Hepatocyte (in vitro differentiated cells): ENCODE data around the gene LDLRAD4.

Experiments used
- EZH2 ChIP-seq: fragments of 200-600 bp; sonication (generic); IDR thresholded peaks from 2 replicates; pipeline ENCODE4 v1.6.1; 2016; ENCODE audit warnings: antibody characterized with exemption, mild to moderate bottlenecking, borderline replicate concordance
- TF ChIP-seq, protein P1 (sequence below): fragments of 200-600 bp; sonication (generic); IDR thresholded peaks from 2 replicates; pipeline ENCODE4 v1.5.1; 2016; ENCODE audit warnings: antibody characterized with exemption, mild to moderate bottlenecking; ENCODE audit not compliant: poor library complexity

DNA sequence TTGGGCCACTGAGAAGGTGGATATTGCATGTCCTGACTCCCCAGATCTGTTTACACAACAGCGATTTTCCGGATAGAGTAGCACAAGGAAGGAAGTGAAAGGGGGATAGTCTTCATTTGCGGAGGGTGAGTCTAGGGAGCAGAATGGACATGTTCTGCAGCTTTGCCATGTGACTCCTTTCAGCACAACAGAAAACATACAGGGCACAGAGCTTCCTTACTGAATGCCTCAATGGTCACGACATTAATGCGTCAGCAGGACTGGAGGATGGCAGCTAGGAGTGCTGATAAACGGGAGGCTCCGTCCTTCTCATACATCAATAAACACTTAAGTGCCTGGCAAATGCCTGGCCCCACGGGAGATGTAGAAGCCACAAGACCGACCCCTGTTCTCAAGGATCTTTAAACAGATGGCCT lies 344.8 kb downstream of the LDLRAD4 start:
- TF ChIP-seq, protein P1, sequence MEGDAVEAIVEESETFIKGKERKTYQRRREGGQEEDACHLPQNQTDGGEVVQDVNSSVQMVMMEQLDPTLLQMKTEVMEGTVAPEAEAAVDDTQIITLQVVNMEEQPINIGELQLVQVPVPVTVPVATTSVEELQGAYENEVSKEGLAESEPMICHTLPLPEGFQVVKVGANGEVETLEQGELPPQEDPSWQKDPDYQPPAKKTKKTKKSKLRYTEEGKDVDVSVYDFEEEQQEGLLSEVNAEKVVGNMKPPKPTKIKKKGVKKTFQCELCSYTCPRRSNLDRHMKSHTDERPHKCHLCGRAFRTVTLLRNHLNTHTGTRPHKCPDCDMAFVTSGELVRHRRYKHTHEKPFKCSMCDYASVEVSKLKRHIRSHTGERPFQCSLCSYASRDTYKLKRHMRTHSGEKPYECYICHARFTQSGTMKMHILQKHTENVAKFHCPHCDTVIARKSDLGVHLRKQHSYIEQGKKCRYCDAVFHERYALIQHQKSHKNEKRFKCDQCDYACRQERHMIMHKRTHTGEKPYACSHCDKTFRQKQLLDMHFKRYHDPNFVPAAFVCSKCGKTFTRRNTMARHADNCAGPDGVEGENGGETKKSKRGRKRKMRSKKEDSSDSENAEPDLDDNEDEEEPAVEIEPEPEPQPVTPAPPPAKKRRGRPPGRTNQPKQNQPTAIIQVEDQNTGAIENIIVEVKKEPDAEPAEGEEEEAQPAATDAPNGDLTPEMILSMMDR, result no peak
- TF ChIP-seq EZH2, result no peak
